Prostate gland (tissue), 2 donors: ENCODE results near the gene RUFY4. TPM values are rescaled to one million over a fixed set of nuclear protein-coding genes. Genes with fewer than 3 reads are reported as not detected.
"Not testable (repeated sequence)": the region's sequence is repeated elsewhere in the genome, so short reads cannot be mapped to it uniquely, and the experiment has no call there.

Experiments used
- DNase-seq: peaks from one replicate; pipeline ENCODE4 v3.0.0-alpha.2; 2019; ENCODE audit warnings: low spot score
- H3K27ac ChIP-seq, 2 donors: fragments of 200-600 bp; sonication (generic); 2 replicates each; pipeline ENCODE4 v1.5.1; 2017 to 2019
- H3K27me3 ChIP-seq: fragments of 200-600 bp; sonication (generic); replicated peaks from 2 replicates; pipeline ENCODE4 v1.5.1; 2019; ENCODE audit not compliant: insufficient read depth
- H3K36me3 ChIP-seq, 2 donors: fragments of 200-600 bp; sonication (generic); 1 replicate in 1 of 2; 2 replicates in 1 of 2; pipeline versions ENCODE4 v1.5.1 to v1.8.1; 2017 to 2019
- H3K4me1 ChIP-seq: fragments of 200-600 bp; sonication (generic); replicated peaks from 2 replicates; pipeline ENCODE4 v1.5.1; 2019
- H3K4me3 ChIP-seq, 2 donors: fragments of 200-600 bp; sonication (generic); 2 replicates each; pipeline ENCODE4 v1.5.1; 2017 to 2019
- H3K9me3 ChIP-seq: fragments of 200-600 bp; sonication (generic); 2 replicates; pipeline ENCODE4 v1.5.1; 2017
- POLR2A ChIP-seq: fragments of 450-650 bp; IDR thresholded peaks from one replicate; pipeline ENCODE4 v1.6.1; 2016; ENCODE audit warnings: antibody characterized with exemption, mild to moderate bottlenecking
- POLR2AphosphoS5 ChIP-seq: sonication (generic); formaldehyde crosslinking; IDR thresholded peaks from one replicate; pipeline ENCODE4 v1.6.1; 2017; ENCODE audit warnings: antibody characterized with exemption
- WGBS: methylation state at CpG from one replicate; pipeline ENCODE4 v1.1.5; 2018; 5-methylcytosine and 5-hydroxymethylcytosine counted together
- intact Hi-C: fragments of 100-400 bp; cut with DNase I; formaldehyde crosslinking; loops from one replicate; pipeline ENCODE4 v1.14.2; 2022
- total RNA-seq, 2 donors: library from RNA; depleted of rRNA; stranded (reverse); fragments of >200 nt; gene quantifications; one replicate each; pipeline ENCODE4 v1.1.0, GENCODE V29; 2016
- TF ChIP-seq, protein P1 (sequence below), 4 experiments: fragments of 200-600 bp in 2 of 4; fragments of 450-650 bp in 2 of 4; sonication (generic) in 2 of 4; IDR thresholded peaks; 1 replicate in 3 of 4; 2 replicates in 1 of 4; pipeline ENCODE4 v1.5.1; 2016 to 2019; ENCODE audit warnings: antibody characterized with exemption in 4 of 4, mild to moderate bottlenecking in 2 of 4, moderate library complexity in 2 of 4

The RUFY4 gene
- total RNA-seq, 2 donors from 2014 or later = 0.11 to 0.27 TPM

DNA sequence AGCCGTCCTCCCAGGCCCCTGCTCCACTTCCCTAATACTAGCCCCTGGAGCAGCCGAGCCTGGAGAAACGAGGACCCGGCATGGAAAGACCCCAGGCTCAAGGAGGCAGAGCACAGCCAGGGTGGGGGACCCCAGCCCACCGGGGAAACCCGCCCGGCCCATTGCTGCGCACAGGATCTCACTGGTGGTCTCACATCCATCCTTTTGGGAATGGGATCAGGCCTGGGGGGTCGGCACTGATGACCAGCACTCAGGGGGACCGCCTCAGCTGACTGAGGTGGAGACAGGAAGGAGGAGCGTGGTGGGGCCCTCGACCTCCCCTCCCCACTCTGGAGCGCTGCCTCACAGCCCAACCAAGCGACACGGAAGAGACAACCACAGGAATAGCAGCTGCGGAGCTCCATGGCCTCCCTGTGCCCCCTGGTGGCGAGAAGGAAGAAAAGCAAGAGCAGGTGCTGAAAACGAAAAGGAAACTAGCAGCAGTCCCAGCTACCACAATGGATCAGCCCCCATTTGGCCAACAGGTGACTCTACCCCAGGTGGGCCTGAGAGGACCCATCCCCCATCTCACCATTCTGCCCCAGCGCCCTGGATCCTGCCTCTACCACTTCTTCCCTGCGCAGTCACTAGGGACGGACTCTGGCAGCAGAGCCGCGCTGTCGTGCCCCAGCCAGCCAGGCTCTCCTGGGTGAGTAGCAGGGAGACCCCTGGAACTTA lies 34.4 kb upstream of the RUFY4 start:
- H3K27me3 ChIP-seq, intact Hi-C loops, H3K36me3 ChIP-seq, H3K9me3 ChIP-seq, H3K4me3 ChIP-seq, H3K4me1 ChIP-seq: not testable (repeated sequence)
- DNase-seq = peak; percentile 62
- H3K27ac ChIP-seq = peak overlapping the region in 1 of 2 donors; percentile 59
- TF ChIP-seq, protein P1, sequence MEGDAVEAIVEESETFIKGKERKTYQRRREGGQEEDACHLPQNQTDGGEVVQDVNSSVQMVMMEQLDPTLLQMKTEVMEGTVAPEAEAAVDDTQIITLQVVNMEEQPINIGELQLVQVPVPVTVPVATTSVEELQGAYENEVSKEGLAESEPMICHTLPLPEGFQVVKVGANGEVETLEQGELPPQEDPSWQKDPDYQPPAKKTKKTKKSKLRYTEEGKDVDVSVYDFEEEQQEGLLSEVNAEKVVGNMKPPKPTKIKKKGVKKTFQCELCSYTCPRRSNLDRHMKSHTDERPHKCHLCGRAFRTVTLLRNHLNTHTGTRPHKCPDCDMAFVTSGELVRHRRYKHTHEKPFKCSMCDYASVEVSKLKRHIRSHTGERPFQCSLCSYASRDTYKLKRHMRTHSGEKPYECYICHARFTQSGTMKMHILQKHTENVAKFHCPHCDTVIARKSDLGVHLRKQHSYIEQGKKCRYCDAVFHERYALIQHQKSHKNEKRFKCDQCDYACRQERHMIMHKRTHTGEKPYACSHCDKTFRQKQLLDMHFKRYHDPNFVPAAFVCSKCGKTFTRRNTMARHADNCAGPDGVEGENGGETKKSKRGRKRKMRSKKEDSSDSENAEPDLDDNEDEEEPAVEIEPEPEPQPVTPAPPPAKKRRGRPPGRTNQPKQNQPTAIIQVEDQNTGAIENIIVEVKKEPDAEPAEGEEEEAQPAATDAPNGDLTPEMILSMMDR (IDR thresholded peaks at IDR 0.05) = peak; percentile 34 to 78 (median 69)
- peak; percentile 36 for TF ChIP-seq POLR2AphosphoS5
- WGBS = 30% methylated on average over 23 of the region's 24 CpGs

DNA sequence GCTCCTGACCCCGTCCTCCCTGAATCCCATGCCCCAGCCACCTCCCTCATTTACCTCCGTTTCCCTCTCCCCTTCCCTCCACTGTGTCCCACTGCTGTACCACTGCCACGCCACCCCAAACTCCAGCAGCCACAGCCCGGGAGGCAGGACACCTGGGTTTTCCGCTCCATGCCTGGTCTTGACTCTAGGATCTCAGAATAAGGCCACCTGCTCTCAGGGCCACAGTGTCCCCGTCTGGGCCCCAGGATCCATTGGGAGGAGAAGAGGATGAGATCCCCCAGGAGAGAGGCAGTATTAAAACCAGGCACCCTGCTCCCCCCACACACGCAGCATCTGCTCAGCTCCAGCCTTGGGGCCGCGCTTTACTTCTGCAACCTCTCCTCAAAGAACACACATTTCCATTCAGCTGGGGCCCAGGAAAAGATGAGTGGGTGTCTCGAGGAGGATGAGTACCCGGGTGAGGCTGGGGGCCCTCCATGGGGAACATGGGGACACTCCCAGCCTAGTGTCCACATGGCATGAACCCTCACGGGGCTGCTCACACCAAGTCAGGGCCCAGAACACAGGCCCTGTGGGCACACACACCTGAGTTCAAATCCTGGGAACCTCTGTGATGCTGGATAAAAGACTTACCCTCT lies 33.5 kb upstream of the RUFY4 start:
- TF ChIP-seq, protein P1 (IDR thresholded peaks at IDR 0.05) = no peak
- TF ChIP-seq POLR2AphosphoS5 (no peak), POLR2A (no peak)
- WGBS = 84% methylated on average over 12 of the region's 12 CpGs
- Histone ChIP-seq H3K9me3 (no peaks in the 10 kb centered on the region), H3K36me3 (no peaks in the 10 kb centered on the region), H3K4me3 (no peak overlapping the region), H3K27ac (no peak overlapping the region), H3K27me3 (no peaks in the 10 kb centered on the region), H3K4me1 (no peaks in the 10 kb centered on the region)
- DNase-seq = no peak
- intact Hi-C loops = no loop called here

DNA sequence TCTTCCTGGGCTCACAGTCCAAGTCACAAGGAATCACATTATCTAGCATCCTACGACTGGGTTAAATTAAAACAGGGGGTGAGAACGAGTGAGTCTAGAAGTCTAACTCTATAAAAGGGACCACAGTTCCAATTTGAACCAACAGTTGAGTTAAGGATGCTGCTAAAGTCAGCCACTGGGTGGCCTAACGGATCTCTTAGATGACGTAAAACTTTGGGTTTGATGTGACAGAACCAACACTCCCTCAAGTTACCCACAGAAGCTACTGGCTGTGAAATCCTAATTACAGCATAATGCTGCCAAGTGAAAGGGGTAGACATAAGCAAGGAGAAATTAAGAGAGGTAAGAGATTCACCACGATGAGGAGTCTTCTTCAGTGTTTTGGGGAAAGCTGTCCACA lies 32.7 kb upstream of the RUFY4 start:
- Histone ChIP-seq H3K4me1 (no peaks in the 10 kb centered on the region), H3K36me3 (no peaks in the 10 kb centered on the region), H3K4me3 (no peak overlapping the region), H3K9me3 (no peaks in the 10 kb centered on the region), H3K27me3 (no peaks in the 10 kb centered on the region), H3K27ac (no peak overlapping the region)
- TF ChIP-seq, protein P1 (IDR thresholded peaks at IDR 0.05) = no peak
- no peak for TF ChIP-seq POLR2A
- no peak for TF ChIP-seq POLR2AphosphoS5
- intact Hi-C loops = no loop called here
- 86% methylated on average over 5 of the region's 5 CpGs for WGBS
- no peak for DNase-seq

DNA sequence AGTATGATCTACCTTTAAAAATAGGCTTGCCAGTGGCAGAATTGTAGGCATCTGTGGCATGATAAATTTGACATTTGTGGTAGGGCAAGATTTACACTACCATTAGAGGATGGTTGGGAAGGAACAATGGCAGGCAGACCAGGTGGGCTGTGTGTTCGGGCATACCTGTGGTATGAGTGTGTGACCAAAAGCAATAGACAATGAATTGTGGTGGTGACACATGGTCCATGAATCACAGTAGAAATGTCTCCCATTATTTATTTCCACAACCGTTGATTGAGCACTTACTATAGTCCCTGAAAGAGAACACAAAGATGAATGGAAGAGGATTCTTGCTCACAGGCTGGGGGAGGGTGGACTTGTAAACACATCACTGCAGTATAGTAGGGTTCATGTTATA lies 29.9 kb upstream of the RUFY4 start:
- no peaks in the 10 kb centered on the region for H3K4me1 ChIP-seq
- intact Hi-C loops = no loop called here
- H3K36me3 ChIP-seq = no peaks in the 10 kb centered on the region
- H3K27ac ChIP-seq = no peak overlapping the region
- TF ChIP-seq POLR2AphosphoS5 (no peak), POLR2A (no peak)
- TF ChIP-seq, protein P1 (IDR thresholded peaks at IDR 0.05) = no peak
- no peaks in the 10 kb centered on the region for H3K27me3 ChIP-seq
- DNase-seq = no peak
- no peak overlapping the region for H3K4me3 ChIP-seq
- no peaks in the 10 kb centered on the region for H3K9me3 ChIP-seq
- 51% methylated on average over 2 of the region's 2 CpGs for WGBS

DNA sequence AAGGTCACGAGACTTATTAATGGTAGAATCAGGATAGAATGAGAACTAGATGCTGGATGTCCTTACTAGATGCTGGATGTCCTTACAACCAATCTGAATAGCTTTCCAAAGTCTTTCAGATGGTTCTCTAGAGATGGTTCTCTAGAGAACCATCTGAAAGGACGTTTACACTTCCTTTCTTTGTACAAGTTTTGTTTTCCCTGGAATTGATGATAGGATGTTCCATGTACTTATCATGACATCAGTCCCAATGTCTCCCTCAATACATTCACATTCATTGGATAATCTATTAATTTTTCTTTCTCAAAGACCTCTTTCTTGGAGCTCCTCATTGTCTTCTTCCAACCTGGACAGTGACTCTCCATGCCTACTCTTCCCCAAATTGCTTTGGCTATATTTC lies 28.2 kb upstream of the RUFY4 start:
- WGBS = 90% methylated on average over 2 of the region's 2 CpGs
- H3K4me3 ChIP-seq = no peak overlapping the region
- no peak overlapping the region for H3K27ac ChIP-seq
- H3K4me1 ChIP-seq = no peaks in the 10 kb centered on the region
- no peak for DNase-seq
- no peaks in the 10 kb centered on the region for H3K27me3 ChIP-seq
- H3K36me3 ChIP-seq = no peaks in the 10 kb centered on the region
- TF ChIP-seq POLR2AphosphoS5 (no peak), POLR2A (no peak)
- TF ChIP-seq, protein P1 (IDR thresholded peaks at IDR 0.05) = no peak
- intact Hi-C loops = no loop called here
- no peaks in the 10 kb centered on the region for H3K9me3 ChIP-seq
